Measurements from ENCODE around the gene KRTAP10-4. TPM values are rescaled to one million over a fixed set of nuclear protein-coding genes. Genes with fewer than 3 reads are reported as not detected.

Gene KRTAP10-4, protein sequence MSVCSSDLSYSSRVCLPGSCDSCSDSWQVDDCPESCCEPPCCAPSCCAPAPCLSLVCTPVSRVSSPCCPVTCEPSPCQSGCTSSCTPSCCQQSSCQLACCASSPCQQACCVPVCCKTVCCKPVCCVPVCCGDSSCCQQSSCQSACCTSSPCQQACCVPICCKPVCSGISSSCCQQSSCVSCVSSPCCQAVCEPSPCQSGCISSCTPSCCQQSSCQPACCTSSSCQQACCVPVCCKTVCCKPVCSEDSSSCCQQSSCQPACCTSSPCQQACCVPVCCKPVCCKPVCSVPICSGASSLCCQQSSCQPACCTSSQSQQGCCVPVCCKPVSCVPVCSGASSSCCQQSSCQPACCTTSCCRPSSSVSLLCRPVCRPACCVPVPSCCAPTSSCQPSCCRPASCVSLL
- total RNA-seq = not detected in 2 replicates

GRCh38 chr21:44573630-44574456 lies at the start of gene KRTAP10-4:
Gene KRTAP10-4, plus strand, starts transcription at chr21:44573729. Its CDS starts 30 bp downstream, at chr21:44573759.

GRCh38 chr21:44539991-44540666 lies 33.4 kb upstream of the KRTAP10-4 start, which contains the start of gene KRTAP10-1:
Gene KRTAP10-1, minus strand, starts transcription at chr21:44540195. Its CDS starts 45 bp downstream, at chr21:44540150.

GRCh38 chr21:44551340-44551961 lies 22.1 kb upstream of the KRTAP10-4 start, which contains the start of gene KRTAP10-2:
Gene KRTAP10-2, minus strand, starts transcription at chr21:44551505. Its CDS starts 47 bp downstream, at chr21:44551458.

DNA sequence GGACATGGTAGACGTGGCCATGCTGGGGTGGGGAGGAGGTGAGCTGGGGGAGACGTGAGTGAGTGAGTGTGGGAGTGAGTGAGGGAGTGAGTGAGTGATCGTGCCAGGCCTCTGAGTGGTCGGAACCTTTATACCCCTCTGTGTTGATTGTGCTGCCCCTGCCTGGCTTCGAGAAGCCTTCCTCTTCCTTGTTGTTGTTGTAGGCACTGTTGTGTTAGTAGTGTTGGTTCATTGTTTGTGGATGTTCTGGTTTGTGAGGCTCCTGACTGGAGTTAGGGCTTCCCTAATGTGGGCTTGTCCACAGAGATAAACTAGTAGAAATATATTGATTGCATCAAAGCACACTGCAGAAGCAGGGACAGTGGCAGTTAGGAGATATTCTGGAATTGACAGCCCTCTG lies 14.8 kb upstream of the KRTAP10-4 start, which contains the start of gene KRTAP10-3:
KRTAP10-3 (minus strand) TSS at position 101 of the 400 bp plus-strand sequence; CDS start at position 21, 80 bp downstream.

GRCh38 chr21:44580231-44580821 lies 6.8 kb downstream of the KRTAP10-4 start, which contains the start of gene KRTAP10-5:
Gene KRTAP10-5, minus strand, starts transcription at chr21:44580604. Its CDS starts 26 bp downstream, at chr21:44580578.

GRCh38 chr21:44592446-44593311 lies 19.1 kb downstream of the KRTAP10-4 start, which contains the start of gene KRTAP10-6:
Gene KRTAP10-6, minus strand, starts transcription at chr21:44592505. Its CDS starts 21 bp downstream, at chr21:44592484.

DNA sequence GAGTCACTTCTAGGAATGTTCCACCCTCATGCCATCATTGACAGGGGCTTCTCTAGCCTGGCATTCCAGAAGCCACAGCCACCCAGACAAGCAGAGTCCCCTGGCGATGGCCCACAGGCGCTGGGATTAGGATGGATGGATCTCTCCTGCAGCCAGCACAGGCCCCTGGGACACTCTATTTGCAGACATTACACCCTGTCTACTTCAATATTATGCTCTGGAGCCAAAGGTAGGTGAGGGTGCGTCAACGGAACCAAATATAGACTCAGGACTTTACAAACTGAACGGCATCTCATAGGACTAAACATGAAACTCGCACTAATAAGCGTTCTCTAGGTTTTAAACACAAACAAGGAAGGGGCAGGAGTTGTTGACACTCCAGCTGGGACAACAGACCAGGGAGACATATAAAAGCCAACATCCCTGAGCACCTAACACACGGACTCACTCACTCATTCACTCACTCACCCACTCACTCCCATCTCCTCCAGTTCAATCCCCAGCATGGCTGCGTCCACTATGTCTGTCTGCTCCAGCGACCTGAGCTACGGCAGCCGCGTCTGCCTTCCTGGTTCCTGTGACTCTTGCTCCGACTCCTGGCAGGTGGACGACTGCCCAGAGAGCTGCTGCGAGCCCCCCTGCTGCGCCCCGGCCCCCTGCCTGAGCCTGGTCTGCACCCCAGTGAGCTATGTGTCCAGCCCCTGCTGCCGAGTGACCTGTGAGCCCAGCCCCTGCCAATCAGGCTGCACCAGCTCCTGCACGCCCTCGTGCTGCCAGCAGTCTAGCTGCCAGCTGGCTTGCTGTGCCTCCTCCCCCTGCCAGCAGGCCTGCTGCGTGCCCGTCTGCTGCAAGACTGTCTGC lies 26.8 kb downstream of the KRTAP10-4 start, which contains the start of gene KRTAP10-7:
KRTAP10-7 (plus strand) TSS at position 480 of the 861 bp plus-strand sequence; CDS start at position 505, 25 bp downstream.

GRCh38 chr21:44612029-44612486 lies 38.5 kb downstream of the KRTAP10-4 start, which contains the start of gene KRTAP10-8:
Gene KRTAP10-8, plus strand, starts transcription at chr21:44612079. Its CDS starts 22 bp downstream, at chr21:44612101.

Other genes with a start within 250 kb of the KRTAP10-4 start
- 8.3 and 12.3 TPM in 2 replicates for gene CFAP410, start 234.3 kb upstream of the KRTAP10-4 start, total RNA-seq
- gene TRPM2, start 220.1 kb upstream of the KRTAP10-4 start, total RNA-seq = under 0.01 TPM in 1 of 2 replicates, not detected in the other
- gene LRRC3, start 118.2 kb upstream of the KRTAP10-4 start, total RNA-seq = 0.22 and 0.26 TPM in 2 replicates
- not detected in 2 replicates for gene KRTAP10-1, start 33.5 kb upstream of the KRTAP10-4 start, total RNA-seq
- not detected in 2 replicates for gene KRTAP10-2, start 22.2 kb upstream of the KRTAP10-4 start, total RNA-seq
- not detected in 2 replicates for gene KRTAP10-3, start 14.9 kb upstream of the KRTAP10-4 start, total RNA-seq
- not detected in 2 replicates for gene KRTAP10-5, start 6.9 kb downstream of the KRTAP10-4 start, total RNA-seq
- gene KRTAP10-6, start 18.8 kb downstream of the KRTAP10-4 start, total RNA-seq = not detected in 2 replicates
- gene KRTAP10-7, start 26.9 kb downstream of the KRTAP10-4 start, total RNA-seq = not detected in 2 replicates
- gene KRTAP10-8, start 38.4 kb downstream of the KRTAP10-4 start, total RNA-seq = not detected in 2 replicates
- not detected in 2 replicates for gene KRTAP10-9, start 53.4 kb downstream of the KRTAP10-4 start, total RNA-seq
- gene KRTAP10-10, start 63.6 kb downstream of the KRTAP10-4 start, total RNA-seq = not detected in 2 replicates
- not detected in 2 replicates for gene KRTAP10-11, start 72.7 kb downstream of the KRTAP10-4 start, total RNA-seq
- gene KRTAP12-4, start 80.9 kb downstream of the KRTAP10-4 start, total RNA-seq = not detected in 2 replicates
- not detected in 2 replicates for gene KRTAP12-3, start 84.2 kb downstream of the KRTAP10-4 start, total RNA-seq
- not detected in 2 replicates for gene KRTAP12-2, start 93.2 kb downstream of the KRTAP10-4 start, total RNA-seq
- not detected in 2 replicates for gene KRTAP12-1, start 108.4 kb downstream of the KRTAP10-4 start, total RNA-seq
- not detected in 2 replicates for gene KRTAP10-12, start 123.4 kb downstream of the KRTAP10-4 start, total RNA-seq
- gene TSPEAR, start 137.8 kb downstream of the KRTAP10-4 start, total RNA-seq = not detected in 2 replicates
- 71.1 and 86.4 TPM in 2 replicates for gene UBE2G2, start 228.1 kb downstream of the KRTAP10-4 start, total RNA-seq
- gene SUMO3, start 244.3 kb downstream of the KRTAP10-4 start, total RNA-seq = 95.3 and 114 TPM in 2 replicates